Renal pelvis (tissue), 12 donors: Measurements from ENCODE around the gene BEX3. TPM values are rescaled to one million over a fixed set of nuclear protein-coding genes. Genes with fewer than 3 reads are reported as not detected.
A peak's percentile ranks its signal among the peaks of the same experiment; 100 is the strongest.
"Not testable (repeated sequence)": the region's sequence is repeated elsewhere in the genome, so short reads cannot be mapped to it uniquely, and the experiment has no call there.

ENCODE experiments used
- DNase-seq: peaks from one replicate; pipeline ENCODE4 v3.0.0-alpha.2; 2013
- long read RNA-seq, 16 experiments: transcript quantifications; one replicate each; lab custom pipeline, GENCODE V29; 2026
- polyA plus RNA-seq, 3 donors: library from polyadenylated mRNA; unstranded; fragments of 120-200 nt; gene quantifications; one replicate each; pipeline ENCODE4 v1.2.1, GENCODE V29; 2013; ENCODE audit not compliant: insufficient read length in 3 of 3

BEX3 gene
- polyA plus RNA-seq = 100 to 1,000 TPM; 495 to 593 (median 513) TPM
- long read RNA-seq, donor 1, transcript BEX3-202 (2 exons, 753 nt) = minor isoform, 17 of 485 reads
- long read RNA-seq, donor 1, transcript BEX3-204 (3 exons, 913 nt) = minor isoform, 108 of 485 reads
- long read RNA-seq, donor 1, transcript BEX3-201 (3 exons, 921 nt) = major isoform, 312 of 485 reads
- long read RNA-seq, donor 1, partial matches to known transcripts = 16 of 485 reads
- long read RNA-seq, donor 1, other reads (novel, unspliced or antisense) = 28 of 485 reads
- long read RNA-seq, donor 2, transcript BEX3-201 (3 exons, 921 nt) = major isoform, 326 of 529 reads
- long read RNA-seq, donor 2, transcript BEX3-204 (3 exons, 913 nt) = minor isoform, 137 of 529 reads
- long read RNA-seq, donor 2, transcript BEX3-202 (2 exons, 753 nt) = minor isoform, 18 of 529 reads
- long read RNA-seq, donor 2, partial matches to known transcripts = 23 of 529 reads
- long read RNA-seq, donor 2, other reads (novel, unspliced or antisense) = 25 of 529 reads
- long read RNA-seq, donor 3, transcript BEX3-202 (2 exons, 753 nt) = minor isoform, 21 of 478 reads
- long read RNA-seq, donor 3, transcript BEX3-201 (3 exons, 921 nt) = major isoform, 303 of 478 reads
- long read RNA-seq, donor 3, transcript BEX3-204 (3 exons, 913 nt) = minor isoform, 100 of 478 reads
- long read RNA-seq, donor 3, partial matches to known transcripts = 24 of 478 reads
- long read RNA-seq, donor 3, other reads (novel, unspliced or antisense) = 28 of 478 reads
- long read RNA-seq, donor 4, transcript BEX3-201 (3 exons, 921 nt) = major isoform, 398 of 587 reads
- long read RNA-seq, donor 4, transcript BEX3-204 (3 exons, 913 nt) = minor isoform, 117 of 587 reads
- long read RNA-seq, donor 4, transcript BEX3-202 (2 exons, 753 nt) = minor isoform, 21 of 587 reads
- long read RNA-seq, donor 4, partial matches to known transcripts = 17 of 587 reads
- long read RNA-seq, donor 4, other reads (novel, unspliced or antisense) = 33 of 587 reads
- long read RNA-seq, donor 5, transcript BEX3-202 (2 exons, 753 nt) = minor isoform, 8 of 315 reads
- long read RNA-seq, donor 5, transcript BEX3-201 (3 exons, 921 nt) = major isoform, 200 of 315 reads
- long read RNA-seq, donor 5, transcript BEX3-204 (3 exons, 913 nt) = minor isoform, 52 of 315 reads
- long read RNA-seq, donor 5, partial matches to known transcripts = 38 of 315 reads
- long read RNA-seq, donor 5, other reads (novel, unspliced or antisense) = 17 of 315 reads
- long read RNA-seq, donor 6, transcript BEX3-201 (3 exons, 921 nt) = major isoform, 275 of 435 reads
- long read RNA-seq, donor 6, transcript BEX3-204 (3 exons, 913 nt) = minor isoform, 102 of 435 reads
- long read RNA-seq, donor 6, transcript BEX3-202 (2 exons, 753 nt) = minor isoform, 18 of 435 reads
- long read RNA-seq, donor 6, partial matches to known transcripts = 14 of 435 reads
- long read RNA-seq, donor 6, other reads (novel, unspliced or antisense) = 24 of 435 reads
- long read RNA-seq, donor 7, transcript BEX3-201 (3 exons, 921 nt) = major isoform, 364 of 521 reads
- long read RNA-seq, donor 7, transcript BEX3-202 (2 exons, 753 nt) = minor isoform, 20 of 521 reads
- long read RNA-seq, donor 7, transcript BEX3-204 (3 exons, 913 nt) = minor isoform, 86 of 521 reads
- long read RNA-seq, donor 7, partial matches to known transcripts = 15 of 521 reads
- long read RNA-seq, donor 7, other reads (novel, unspliced or antisense) = 36 of 521 reads
- long read RNA-seq, donor 8, transcript BEX3-201 (3 exons, 921 nt) = major isoform, 157 of 216 reads
- long read RNA-seq, donor 8, transcript BEX3-202 (2 exons, 753 nt) = minor isoform, 13 of 216 reads
- long read RNA-seq, donor 8, transcript BEX3-204 (3 exons, 913 nt) = minor isoform, 35 of 216 reads
- long read RNA-seq, donor 8, partial matches to known transcripts = 0 of 216 reads
- long read RNA-seq, donor 8, other reads (novel, unspliced or antisense) = 11 of 216 reads
- long read RNA-seq, donor 9, transcript BEX3-201 (3 exons, 921 nt) = major isoform, 376 of 609 reads
- long read RNA-seq, donor 9, transcript BEX3-204 (3 exons, 913 nt) = minor isoform, 149 of 609 reads
- long read RNA-seq, donor 9, transcript BEX3-202 (2 exons, 753 nt) = minor isoform, 22 of 609 reads
- long read RNA-seq, donor 9, partial matches to known transcripts = 16 of 609 reads
- long read RNA-seq, donor 9, other reads (novel, unspliced or antisense) = 44 of 609 reads
- long read RNA-seq, donor 10, transcript BEX3-201 (3 exons, 921 nt) = major isoform, 310 of 482 reads
- long read RNA-seq, donor 10, transcript BEX3-204 (3 exons, 913 nt) = minor isoform, 101 of 482 reads
- long read RNA-seq, donor 10, transcript BEX3-202 (2 exons, 753 nt) = minor isoform, 12 of 482 reads
- long read RNA-seq, donor 10, partial matches to known transcripts = 24 of 482 reads
- long read RNA-seq, donor 10, other reads (novel, unspliced or antisense) = 34 of 482 reads
- long read RNA-seq, donor 11, transcript BEX3-204 (3 exons, 913 nt) = minor isoform, 56 of 355 reads
- long read RNA-seq, donor 11, transcript BEX3-202 (2 exons, 753 nt) = minor isoform, 12 of 355 reads
- long read RNA-seq, donor 11, transcript BEX3-201 (3 exons, 921 nt) = major isoform, 242 of 355 reads
- long read RNA-seq, donor 11, partial matches to known transcripts = 36 of 355 reads
- long read RNA-seq, donor 11, other reads (novel, unspliced or antisense) = 9 of 355 reads
- long read RNA-seq, donor 12, transcript BEX3-201 (3 exons, 921 nt) = major isoform, 438 of 643 reads
- long read RNA-seq, donor 12, transcript BEX3-204 (3 exons, 913 nt) = minor isoform, 126 of 643 reads
- long read RNA-seq, donor 12, transcript BEX3-202 (2 exons, 753 nt) = minor isoform, 22 of 643 reads
- long read RNA-seq, donor 12, partial matches to known transcripts = 23 of 643 reads
- long read RNA-seq, donor 12, other reads (novel, unspliced or antisense) = 33 of 643 reads
- long read RNA-seq, donor 13, transcript BEX3-204 (3 exons, 913 nt) = minor isoform, 61 of 307 reads
- long read RNA-seq, donor 13, transcript BEX3-201 (3 exons, 921 nt) = major isoform, 204 of 307 reads
- long read RNA-seq, donor 13, transcript BEX3-202 (2 exons, 753 nt) = minor isoform, 8 of 307 reads
- long read RNA-seq, donor 13, partial matches to known transcripts = 15 of 307 reads
- long read RNA-seq, donor 13, other reads (novel, unspliced or antisense) = 19 of 307 reads
- long read RNA-seq, donor 14, transcript BEX3-202 (2 exons, 753 nt) = minor isoform, 23 of 826 reads
- long read RNA-seq, donor 14, transcript BEX3-204 (3 exons, 913 nt) = minor isoform, 136 of 826 reads
- long read RNA-seq, donor 14, transcript BEX3-201 (3 exons, 921 nt) = major isoform, 546 of 826 reads
- long read RNA-seq, donor 14, partial matches to known transcripts = 112 of 826 reads
- long read RNA-seq, donor 14, other reads (novel, unspliced or antisense) = 6 of 826 reads
- long read RNA-seq, donor 15, transcript BEX3-202 (2 exons, 753 nt) = minor isoform, 21 of 477 reads
- long read RNA-seq, donor 15, transcript BEX3-204 (3 exons, 913 nt) = minor isoform, 105 of 477 reads
- long read RNA-seq, donor 15, transcript BEX3-201 (3 exons, 921 nt) = major isoform, 348 of 477 reads
- long read RNA-seq, donor 15, partial matches to known transcripts = 0 of 477 reads
- long read RNA-seq, donor 15, other reads (novel, unspliced or antisense) = 0 of 477 reads
- long read RNA-seq, donor 16, transcript BEX3-201 (3 exons, 921 nt) = major isoform, 399 of 623 reads
- long read RNA-seq, donor 16, transcript BEX3-204 (3 exons, 913 nt) = minor isoform, 154 of 623 reads
- long read RNA-seq, donor 16, transcript BEX3-202 (2 exons, 753 nt) = minor isoform, 17 of 623 reads
- long read RNA-seq, donor 16, partial matches to known transcripts = 51 of 623 reads
- long read RNA-seq, donor 16, other reads (novel, unspliced or antisense) = 0 of 623 reads

DNA sequence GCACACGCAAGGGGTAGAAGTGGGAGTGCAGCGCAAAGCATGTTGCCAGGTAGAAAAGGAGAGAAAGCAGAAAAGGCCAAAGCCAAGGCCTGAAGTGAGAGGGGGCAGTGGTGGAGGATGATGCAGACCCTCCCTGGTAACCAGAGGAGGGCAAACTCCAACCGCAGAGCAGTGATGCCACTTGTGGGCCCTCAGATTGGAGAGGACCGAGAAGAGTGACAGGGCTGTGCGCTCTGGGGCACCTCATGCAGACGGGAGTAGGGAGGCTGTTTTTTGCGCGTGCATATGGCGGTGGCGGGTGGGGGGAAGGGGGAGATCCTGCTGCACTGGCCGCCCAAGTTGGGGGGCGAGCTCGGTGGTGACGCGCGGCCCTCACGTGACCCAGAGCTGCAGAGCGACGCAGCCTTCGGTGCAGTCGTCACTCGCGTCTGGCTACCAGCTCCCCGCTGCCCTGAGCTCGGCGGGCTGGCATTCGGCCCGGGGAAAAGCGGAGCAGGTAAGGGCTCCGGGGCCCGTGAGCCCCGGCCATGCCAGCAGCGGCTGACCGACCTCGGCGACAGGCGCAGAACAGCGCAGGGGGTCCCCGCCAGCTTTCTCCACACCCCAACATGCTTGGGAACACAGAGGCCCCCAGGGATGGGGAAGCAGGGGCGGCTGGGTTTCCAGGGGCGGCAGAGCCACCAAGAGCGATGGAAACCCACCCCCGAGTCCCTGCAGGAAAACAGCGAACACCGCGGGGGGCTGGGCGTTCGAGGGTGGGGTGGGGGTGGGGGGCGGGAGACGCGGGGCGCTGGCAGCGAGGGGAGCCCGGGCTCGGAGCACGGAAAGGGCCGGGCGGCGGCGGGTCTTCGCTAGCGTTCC, at the start of gene BEX3:
TSS of gene BEX3 (plus strand) at position 421 of the 861 bp plus-strand sequence. CDS start 984 bp downstream, outside the sequence.
- DNase-seq = peak; percentile 72

DNA sequence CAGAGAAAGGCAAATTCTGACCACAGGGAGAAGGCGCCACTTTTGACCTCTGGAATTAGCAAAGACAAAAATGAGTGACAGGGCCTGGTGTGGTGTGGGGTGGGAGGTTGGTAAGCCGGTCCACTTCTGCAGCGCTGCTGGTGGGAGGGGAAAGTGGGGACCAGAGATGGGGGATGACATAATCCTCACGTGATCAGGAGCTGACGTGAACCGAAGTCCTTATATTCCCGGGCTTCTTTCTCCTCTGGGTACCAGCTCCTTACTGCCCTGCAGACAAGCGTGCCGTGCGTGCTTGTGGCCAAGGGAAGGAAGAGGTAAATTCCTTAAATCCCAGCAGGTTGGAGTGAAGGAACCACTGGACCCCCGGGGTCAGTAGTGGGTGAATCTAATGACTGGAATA, 46.3 kb upstream of the BEX3 start, which contains the start of gene TCEAL7:
TSS of gene TCEAL7 (plus strand) at position 249 of the 400 bp plus-strand sequence. CDS start 1,165 bp downstream, outside the sequence.
- peak; percentile 58 for DNase-seq

DNA sequence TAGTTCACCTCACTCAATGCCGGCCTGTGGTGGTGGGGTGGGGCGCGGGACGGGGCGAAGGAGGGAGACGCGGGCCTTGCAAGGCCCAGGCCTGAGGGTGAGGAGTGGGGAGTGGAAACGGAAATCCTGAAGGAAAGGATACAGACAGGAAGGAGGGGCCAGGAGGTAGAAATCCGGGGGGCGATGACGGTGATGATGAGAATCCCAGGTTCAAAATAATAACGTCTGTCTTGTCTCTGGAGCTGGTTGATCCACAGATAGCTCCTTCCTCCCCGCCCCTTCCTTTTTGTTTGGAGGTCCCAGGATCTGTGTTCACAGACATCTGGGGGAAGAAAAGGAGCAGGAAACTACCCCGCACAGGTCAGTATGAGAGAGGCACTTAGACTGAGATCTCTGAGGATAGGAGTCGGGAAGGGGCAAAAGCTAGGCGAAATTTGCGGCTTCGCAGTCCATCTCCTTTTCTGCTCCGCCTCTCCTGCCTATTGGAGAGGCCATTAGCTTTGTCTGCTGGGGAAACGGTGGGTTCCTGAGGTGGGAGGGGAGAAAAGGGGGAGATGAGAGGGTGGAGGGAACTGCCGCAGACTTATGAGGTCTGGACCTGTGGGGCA, 45.6 kb upstream of the BEX3 start:
- DNase-seq = peak; percentile 51

DNA sequence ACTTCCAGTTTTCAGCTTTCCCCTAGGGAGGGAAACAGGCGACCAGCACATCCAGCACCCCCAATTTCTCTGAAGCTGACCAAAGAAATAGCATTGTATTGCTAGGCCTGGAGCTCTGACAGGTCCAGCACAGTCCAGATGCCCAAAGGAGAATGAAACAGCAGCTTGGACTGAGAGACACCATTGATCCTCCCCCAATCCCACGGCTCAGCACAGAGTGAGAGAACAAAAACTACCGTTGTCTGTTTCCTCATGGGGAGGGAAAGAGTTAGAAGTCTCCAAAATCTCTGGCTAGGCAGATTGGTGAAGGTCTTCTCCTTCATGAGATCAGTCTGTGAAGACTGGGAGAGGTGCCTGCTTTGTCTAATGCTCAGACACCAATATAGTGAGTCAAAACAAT, 37.7 kb upstream of the BEX3 start:
- DNase-seq = no peak

DNA sequence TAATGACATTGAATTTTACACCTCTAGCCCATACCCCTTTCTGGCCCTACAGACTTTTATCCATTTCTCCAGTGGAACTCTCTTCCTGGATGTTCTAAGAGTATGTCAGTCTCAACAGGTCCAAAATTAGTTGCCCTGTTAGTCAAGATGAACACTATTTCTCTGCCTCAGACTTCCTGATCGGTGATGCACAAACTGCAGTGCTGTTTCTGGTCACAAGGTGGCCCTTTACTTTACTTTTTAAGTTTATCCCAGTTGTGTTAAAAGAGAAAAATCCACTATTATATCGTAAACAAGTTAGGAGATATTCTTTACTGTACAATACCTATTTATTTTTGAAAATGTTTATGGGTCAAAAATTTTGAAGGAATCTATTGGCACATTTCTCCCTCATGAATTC, 33.2 kb upstream of the BEX3 start:
- DNase-seq = no peak

DNA sequence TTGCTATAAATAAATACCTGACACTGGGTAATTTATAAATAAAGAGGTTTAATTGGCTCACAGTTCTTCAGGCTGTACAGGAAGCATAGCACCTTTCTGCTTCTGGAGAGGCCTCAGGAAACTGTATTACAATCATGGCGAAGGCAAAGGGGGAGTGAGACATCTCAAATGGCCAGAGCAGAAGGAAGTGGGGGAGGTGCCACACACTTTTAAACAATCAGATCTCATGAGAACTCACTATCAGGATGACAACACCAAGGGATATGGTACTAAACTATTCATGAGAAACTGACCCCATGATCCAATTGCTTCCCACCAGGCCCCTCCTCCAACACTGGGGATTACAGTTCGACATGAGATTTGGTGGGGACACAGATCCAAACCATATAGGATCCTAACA, 31.7 kb upstream of the BEX3 start:
- no peak for DNase-seq

DNA sequence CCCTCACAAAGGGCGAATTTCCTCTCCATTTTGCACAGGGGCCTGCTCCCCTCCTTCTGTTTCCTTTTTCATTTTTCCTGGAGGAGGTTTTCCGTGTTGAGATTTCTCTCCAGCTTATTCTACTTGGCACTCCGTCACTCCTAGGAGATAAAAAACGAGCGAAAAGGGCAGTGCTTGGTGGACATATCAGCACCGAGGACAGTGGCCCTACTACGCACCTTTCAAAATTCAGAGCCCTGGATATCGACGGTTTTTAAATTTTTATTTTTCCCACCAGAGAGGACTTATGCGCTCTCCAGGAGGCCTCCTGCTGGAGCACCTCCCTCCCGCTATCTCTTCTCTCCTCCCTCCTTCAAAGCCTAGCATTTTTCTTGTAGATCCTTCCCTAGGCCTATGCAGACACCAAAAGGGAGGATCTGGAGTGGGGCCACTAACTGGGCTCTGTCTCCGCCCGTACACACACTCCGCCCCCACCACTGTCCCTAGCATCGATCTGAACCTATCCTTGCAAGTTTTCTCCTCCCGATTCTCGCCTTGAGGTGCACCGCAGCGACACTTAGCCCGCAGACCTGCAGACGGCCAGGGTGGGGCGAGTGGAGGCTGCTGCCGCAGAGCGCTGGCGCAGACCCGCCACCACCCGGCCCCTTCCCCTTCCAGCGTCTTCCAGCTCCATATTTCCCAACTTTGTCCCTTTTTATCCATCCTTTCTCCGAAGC, 28.5 kb upstream of the BEX3 start:
- no peak for DNase-seq

DNA sequence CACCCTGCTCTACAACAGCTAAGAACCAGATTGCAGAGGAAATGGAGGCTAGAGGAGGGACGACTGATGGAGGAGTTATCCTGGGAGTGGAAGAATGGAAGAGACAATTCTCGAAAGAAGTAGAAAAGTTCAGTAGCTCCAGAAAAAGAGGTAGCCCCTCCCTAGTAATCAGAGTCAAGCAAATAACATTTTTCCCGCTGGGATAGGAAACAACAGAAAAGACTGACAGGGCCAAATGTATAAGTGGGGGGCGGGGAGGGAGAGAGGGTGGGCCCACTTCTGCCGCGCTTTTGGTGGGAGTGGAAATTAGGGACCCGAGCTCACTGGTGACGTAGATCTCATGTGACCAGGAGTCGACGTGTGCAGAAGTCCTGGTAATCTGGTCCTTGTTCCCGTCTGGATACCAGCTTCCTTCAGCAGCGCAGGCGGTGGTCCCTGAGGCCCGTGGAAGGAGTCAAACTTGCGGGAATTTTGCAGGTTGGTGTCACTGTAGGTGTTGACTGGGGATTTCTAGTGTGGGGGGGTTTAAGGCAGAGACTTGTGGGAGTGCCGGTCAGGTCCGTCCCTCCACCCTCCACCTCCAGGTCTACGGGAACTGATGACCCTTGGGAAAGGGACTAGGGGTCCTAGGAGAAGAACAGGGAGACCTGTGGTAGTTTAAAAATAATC, 20.1 kb upstream of the BEX3 start, which contains the start of gene TCEAL9:
TSS of gene TCEAL9 (plus strand) at position 377 of the 669 bp plus-strand sequence. CDS start 1,179 bp downstream, outside the sequence.
- DNase-seq = peak; percentile 87

DNA sequence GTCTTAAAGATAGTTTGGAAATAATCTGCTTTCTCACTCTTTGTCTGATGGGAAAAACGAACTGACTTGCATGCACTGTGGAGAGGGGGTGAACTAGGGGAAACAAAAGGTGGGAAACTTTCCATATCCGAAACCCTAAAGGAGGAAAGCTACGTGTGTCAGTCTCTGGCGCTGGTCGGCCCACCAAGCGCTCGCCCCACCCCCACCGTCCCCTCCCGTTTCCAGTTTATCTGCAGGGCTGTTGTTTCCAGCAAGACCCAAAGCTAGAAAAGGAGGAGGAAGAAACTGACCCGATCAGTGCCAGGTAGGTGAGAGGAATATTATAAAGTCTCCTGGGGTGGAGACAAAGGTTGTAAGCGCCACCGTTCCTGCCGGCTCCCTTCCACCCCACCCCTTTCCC, 19.5 kb upstream of the BEX3 start:
- DNase-seq = no peak

DNA sequence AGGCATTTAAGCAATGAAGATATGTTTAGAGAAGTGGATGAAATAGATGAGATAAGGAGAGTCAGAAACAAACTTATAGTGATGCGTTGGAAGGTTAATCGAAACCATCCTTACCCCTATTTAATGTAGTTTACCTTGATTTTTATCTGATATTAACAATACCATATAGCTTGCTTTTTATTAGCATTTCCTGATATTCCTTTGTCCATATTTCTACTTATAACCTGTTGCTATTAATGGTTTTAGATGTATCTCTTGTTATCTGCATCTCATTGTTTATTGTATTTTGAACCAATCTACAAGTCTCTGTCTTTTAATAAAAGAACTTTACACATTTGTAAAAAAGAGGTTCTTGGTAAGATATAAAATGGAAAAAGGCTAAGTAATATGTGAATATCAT, 18.5 kb upstream of the BEX3 start:
- no peak for DNase-seq

DNA sequence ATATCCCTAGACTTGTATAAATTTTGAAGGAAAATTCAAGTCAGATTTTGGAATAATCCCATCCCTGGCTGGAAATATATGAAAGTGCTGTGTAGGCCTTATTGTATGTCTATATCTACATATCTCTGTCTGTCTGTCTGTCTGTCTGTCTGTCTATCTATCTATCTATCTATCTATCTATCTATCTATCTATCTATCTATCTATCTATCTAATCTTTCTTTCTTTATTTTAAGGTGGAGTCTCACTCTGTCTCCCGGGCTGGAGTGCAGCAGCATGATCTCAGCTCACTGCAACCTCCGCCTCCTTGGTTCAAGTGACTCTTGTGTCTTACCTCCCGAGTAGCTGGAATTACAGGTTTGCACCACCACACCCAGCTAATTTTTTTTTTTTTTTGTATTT, 16.7 kb upstream of the BEX3 start:
- not testable (repeated sequence) for DNase-seq

DNA sequence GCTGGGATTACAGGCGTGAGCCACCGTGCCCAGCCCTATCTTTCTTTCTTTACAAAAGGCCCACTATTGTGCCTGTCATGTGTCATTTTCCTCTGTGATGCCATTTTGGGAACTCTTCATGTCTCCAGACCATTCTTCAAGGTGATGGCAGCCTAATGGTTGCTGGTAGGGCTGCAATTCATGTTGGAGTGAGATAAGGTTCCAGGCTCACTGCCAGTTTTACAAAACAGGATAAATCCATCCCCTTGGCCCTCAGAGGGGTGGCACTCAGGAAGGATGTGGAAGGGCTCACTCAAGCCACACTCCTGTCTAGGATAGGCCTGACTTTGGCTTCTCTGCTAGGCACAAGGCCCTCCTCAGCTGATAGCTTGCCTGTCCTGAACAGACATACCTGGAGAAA, 16.2 kb upstream of the BEX3 start:
- DNase-seq = no peak

DNA sequence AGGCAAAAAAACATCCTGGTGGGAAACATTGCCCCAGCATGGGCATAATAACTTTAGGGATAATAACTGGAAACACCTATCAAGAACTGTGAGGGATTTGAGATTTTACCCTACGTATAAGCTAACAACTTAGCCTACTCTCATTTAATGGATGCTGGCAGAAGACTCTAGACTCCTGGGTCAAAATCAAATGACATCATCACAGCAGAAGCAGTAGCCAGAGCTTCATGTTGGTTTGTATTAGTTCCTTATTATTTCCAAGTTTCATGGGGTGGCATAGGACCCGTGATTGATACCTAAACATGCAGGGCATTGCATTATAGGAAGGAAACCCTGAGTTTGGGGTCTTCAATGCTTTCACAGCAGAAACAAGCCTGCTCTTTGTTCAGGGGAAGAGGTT, 15.4 kb upstream of the BEX3 start:
- DNase-seq = no peak
